ENCODE measurements around the gene POM121L2.
"Not testable (repeated sequence)": the region's sequence is repeated elsewhere in the genome, so short reads cannot be mapped to it uniquely, and the experiment has no call there.

Gene POM121L2

DNA sequence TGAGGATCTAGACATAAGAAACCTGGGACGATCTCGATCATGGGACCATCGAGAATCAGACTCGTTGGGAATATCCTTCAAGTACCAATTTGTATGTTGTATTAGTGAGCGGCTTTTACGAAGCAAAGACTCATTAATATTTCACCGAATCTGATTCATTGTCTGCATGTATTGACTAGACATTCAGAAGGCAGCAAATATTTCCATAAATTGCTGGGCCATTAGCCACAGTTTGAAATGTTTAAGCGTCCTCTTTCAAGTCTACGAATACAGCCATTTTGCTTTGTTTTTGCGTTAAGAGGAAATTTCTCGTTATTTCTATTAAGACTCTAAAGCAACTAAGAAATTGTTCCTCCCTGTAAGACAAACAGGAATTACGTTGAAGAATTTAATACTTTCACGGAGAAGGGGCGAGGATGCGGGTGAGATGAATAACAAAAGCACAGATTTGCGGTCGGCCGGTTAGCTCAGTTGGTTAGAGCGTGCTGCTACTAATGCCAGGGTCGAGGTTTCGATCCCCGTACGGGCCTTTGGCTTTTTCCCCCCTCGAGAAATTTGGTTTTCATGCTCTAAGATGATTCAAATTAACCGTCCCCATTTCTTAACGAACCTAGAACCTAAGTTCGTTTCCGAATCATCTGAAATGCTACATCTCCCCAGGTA, 18.5 kb downstream of the POM121L2 start:
- no peak for DNase-seq

- DNase-seq = no peak
Measured at GRCh38 chr6:27290850-27291208, 21.2 kb downstream of the POM121L2 start.

DNA sequence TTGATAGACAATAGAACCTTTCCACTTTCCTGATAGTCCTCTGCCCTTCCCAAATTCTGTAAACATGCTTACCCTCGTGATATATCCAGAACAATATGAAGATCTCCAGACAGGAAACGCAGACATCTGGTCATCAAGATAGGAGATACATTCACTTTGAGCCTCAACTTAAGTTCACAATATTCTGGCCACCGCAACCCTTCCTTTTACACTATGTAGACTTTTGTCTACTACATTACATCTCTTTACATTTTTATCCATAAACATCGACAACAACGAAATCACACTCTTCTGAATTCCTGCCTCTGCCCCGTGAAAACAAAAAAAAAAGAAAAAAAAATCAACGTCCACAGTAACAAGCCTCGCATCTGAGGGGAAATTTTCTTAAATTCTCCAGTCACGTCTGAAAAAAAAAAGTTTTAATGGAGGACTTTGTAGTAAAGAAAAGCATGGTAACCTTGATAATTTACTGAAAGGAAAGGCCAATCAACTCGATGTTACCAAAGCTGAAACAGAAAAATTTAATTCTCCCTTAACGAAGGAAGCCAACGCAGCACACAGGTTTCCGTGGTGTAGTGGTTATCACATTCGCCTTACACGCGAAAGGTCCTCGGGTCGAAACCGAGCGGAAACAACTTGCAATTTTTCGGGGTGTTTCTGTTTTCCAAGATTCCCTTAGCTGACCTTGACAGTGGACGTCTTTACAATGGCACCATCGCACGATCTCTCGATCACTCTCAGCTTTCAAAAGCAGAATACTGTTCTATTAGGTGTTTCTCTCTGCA, 21.8 kb downstream of the POM121L2 start:
- no peak for DNase-seq

- no peak for DNase-seq
Measured at GRCh38 chr6:27288136-27289044, 23.7 kb downstream of the POM121L2 start.

DNA sequence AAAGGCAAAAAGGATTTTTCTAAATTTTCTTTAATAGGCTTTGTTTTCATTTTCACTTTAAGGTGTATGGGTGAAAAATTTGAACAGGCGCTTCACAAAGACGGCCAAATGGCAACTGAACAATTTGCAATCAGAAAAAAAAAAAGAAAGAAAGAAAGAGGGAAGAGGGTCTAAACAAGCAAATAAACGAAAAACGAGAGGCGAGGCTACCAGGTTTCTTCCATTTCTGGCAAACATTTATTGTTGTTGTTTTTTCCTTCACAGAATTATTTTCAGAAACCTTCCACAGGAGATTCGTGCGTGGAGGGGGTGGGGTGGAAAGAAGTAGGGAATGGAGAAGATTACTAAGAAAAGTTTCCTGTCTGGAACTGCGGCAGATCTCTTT, 24.3 kb downstream of the POM121L2 start:
- DNase-seq = no peak

GRCh38 chr6:27286141-27286540, 25.9 kb downstream of the POM121L2 start:
- no peak for DNase-seq

DNA sequence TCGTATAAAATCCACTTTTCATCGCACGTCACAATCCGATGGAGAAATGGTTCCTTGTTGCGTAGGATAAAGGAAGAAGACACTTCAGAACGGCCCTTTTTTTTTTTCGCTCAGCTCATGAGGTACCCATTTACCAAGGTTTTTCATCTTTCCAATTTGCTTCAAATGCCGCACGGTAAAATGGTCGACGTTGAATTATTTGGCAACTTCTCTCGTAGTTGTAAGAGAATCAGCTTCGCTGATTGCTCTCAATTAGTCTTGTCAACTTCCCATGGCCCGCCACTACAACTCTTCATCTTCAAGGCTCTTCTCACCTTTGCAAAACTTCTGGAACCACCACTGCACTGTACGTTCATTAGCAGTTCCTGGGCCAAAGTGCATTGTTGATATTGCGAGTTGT, 28.8 kb downstream of the POM121L2 start:
- DNase-seq = no peak

DNA sequence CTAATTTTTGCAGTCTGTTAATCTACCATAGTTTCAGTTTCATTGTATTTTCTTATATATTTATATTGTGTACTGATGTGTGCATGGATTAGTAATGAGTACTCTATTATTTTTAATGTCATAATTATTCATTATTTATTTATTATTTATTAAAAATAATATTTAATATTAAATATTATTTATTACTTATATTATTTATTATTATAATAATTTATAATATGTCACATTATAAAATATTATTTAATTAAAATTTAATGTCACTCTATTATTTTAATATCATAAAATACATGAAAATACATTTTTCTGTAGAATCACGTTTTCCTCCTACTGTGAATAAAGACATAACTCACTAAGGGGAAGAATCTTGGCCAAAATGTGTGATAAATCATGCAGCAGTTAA, 30.5 kb downstream of the POM121L2 start:
- no peak for DNase-seq

DNA sequence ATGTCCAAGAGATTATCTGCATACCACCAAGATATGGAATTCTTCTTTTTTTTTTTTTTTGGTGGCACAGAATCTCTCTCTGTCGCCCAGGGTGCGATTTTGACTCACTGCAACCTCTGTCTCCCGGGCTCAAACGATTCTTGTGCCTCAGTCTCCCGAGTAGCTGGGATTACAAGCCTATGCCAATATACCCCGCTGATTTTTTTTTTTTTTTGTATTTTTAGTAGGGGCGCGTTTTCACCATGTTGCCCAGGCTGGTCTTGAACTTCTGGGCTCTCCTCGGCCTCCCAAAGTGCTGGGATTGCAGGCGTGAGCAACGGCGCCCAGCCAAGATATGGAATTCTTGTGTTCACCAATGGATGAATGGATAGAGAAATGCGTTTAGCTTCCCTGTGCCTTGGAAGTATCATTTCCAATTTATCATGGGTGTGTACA, 31.0 kb downstream of the POM121L2 start:
- no peak for DNase-seq

DNA sequence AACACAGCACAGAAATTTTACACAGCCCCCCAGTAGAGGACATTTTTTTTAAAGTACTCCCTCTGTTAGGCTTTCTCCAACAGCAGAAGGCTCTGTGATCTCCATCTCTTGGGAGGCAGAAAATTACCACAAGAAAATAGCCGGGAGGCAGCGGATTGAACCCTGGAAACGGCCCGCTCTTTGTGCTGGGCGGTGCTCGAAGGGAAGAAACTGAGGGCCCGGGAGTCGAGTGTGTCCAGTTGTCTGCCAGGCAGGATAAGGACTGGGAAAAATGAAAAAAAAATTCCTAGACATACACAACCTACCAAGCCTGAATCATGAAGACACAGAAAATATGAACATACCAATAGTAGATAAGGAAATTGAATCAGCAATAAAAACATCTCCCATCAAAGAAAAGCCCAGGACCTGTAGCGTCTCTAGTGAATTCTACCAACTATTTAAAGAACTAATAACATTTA, 31.5 kb downstream of the POM121L2 start:
- DNase-seq = no peak

GRCh38 chr6:27280064-27280539, 32.0 kb downstream of the POM121L2 start:
- DNase-seq = no peak

- no peak for DNase-seq
Measured at GRCh38 chr6:27279513-27280063, 32.5 kb downstream of the POM121L2 start.

DNA sequence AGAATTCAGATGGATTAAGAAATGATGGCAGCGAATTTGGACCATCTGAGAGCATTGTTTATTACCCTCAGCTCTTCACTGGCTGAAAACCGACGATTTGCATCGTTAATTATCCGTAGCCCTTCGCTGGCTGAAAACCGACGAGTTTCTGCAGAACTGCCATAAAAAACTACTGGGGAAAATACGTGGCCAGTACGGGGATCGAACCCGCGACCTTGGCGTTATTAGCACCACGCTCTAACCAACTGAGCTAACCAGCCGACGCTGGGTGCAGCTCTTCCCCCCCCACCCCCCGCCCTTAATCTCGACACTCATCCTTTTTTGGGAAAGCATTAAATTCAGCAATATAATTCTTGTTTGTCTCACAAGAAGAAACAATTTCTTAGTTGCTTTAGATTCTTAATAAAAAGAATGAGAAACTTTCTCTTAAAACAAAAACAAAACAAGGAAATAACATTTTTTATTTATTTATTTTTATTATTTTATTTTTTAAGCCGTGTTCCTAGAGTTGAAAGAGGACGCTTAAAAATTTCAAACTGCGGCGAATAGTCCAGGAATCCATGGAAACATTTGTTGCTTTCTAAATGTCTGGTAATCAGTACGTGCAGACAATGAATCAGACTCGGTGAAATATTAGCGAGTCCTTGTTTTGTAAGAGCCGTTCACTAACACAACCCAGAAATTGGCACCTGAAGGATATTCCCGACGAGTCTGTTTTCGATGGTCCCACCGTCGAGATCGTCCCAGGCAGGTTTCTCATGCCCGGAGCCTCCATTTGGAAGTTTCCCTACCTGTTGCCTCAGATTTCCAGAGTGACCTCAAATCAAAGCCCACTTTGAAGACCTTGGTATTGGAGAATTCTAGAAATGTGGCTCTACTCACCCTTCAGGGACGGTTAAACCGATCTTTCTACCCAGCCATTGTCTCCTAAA, 36.8 kb downstream of the POM121L2 start:
- DNase-seq = no peak

DNA sequence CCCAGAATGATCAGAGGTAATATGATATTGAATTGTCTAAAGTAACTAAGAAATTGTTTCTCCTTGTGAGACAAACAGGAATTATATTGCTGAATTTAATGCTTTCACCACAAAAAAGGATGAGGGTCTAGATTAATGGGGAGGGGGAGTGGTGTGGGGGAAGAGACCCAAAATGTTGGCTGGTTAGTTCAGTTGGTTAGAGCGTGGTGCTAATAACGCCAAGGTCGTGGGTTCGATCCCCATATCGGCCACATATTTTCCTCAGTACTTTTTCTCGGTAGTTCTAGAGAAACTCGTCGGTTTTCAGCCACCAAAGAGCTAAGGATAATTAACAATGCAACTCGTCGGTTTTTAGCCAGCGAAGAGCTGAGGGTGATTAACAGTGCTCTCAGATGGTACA, 38.3 kb downstream of the POM121L2 start:
- DNase-seq = no peak

DNA sequence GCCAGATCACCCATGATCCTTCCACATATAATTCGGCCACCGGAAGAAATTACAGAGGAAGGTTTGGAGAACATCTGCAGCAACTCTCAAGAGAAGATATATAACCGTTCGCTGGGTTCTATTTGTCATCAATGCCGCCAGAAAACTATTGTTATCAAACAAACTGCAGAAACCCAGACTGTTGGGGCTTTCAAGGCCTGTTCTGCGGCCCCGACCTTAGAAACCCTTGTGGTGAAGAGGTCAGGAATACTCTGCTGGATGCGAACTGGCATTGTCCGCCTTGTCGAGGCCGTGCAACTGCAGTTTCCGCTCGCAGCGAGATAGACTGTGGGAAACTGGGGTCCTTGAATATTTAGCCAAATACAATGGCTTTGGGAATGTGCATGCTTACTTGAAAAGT, 43.3 kb downstream of the POM121L2 start:
- no peak for DNase-seq

DNA sequence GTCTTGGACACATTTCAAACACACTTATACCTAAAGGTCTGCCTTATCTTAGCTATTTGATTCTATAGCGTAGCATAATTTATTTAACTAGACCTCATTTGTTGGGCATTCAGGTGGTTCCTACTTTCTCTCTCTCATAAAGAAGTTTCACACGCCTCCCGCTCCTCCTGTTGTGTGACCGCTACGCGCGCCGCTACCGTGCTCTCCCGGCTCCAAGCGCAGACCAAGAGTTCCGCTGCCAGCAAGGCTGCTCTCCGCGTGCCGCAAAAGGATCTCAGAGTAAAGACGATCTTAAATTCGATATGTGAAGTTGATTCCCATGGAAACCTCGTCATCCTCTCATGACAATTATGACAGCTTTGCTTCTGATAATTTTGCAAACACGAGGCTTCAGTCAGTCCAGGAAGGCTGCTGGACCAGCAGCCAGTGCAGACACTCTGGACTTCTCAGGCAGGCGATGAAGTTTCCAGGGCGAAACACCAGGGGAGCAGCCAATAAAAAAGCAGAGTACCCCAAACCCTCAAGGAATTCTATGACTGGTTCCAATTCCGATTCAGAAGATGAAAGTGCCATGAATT, 44.1 kb downstream of the POM121L2 start:
- DNase-seq = no peak

DNA sequence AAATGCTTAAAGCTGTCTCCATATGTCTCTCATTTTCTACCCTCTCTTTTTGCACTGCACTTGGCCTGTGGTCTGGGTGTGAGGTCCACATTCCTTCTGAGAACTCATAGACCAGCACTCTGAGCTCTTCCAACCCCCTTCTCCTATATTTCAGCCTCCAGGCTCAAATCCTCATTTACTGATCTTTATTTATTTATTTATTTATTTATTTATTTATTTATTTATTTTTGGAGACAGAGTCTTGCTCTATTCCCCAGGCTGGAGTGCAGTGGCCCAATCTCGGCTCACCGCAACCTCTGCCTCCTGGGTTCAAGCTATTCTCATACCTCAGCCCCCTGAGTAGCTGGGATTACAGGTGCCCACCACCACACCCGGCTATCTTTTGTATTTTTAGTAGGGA, 45.1 kb downstream of the POM121L2 start:
- not testable (repeated sequence) for DNase-seq

DNA sequence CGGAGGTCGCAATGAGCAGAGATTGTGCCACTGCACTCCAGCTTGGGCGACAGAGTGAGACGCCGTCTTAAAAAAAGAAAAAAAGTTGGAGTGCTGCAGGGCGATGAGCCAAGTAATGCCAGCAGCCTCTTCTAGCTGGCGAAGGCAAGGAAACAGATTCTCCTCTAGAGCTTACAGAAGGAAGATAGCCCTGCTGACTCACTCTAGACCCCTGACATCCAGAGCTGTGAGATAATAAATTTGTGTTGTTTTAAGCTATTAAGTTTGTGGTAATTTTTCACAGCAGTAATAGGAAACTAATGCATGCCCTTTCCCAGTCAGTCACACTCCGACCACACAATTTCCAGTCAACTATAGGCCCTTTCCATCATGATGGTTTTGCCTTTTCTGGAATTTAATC, 48.2 kb downstream of the POM121L2 start:
- no peak for DNase-seq

DNA sequence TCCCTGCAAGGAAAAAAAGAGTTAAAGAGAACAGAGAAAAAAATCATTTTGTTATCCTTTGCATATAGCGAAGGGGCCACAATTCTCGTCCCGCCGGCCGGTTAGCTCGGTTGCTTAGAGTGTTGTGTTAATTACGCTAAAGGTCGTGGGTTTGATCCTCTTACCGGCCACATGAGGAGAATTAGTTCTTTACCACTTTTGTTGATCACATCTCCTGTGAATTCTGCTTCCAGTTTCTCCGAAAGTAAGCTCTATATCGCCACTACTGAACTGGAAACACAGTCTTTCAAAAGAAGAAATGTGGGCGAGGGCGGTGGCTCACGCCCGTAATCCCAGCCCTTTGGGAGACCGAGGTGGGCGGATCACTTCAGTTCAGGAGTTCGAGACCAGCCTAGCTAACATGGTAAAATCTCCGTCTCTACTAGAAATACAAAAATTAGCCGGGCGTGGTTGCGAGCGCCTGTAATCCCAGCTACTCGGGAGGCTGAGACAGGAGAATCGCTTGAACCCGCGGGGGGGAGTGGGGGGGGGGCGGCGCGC, 51.2 kb downstream of the POM121L2 start:
- no peak for DNase-seq

GRCh38 chr6:27260369-27260768, 51.7 kb downstream of the POM121L2 start:
- DNase-seq = no peak

Measured in cerebellar nuclear complex (tissue), 1 donor.